ENCODE measurements around the gene E4F1. TPM values are rescaled to one million over a fixed set of nuclear protein-coding genes. Genes with fewer than 3 reads are reported as not detected.

Gene E4F1
- total RNA-seq, 1 experiment from 2014 or later, result 34.4 TPM

- no peak for TF ChIP-seq PRDM15 (CRISPR knock-in tag; IDR thresholded peaks at IDR 0.05)
These were observed 23.7 kb upstream of the E4F1 start (continued) for GRCh38 chr16:2199621-2200139.

GRCh38 chr16:2200313-2200712, 23.1 kb upstream of the E4F1 start:
- CTCF ChIA-PET, result interaction anchor here (0.9 kb wide), 1 partner anchor 15 kb away, joined by 3 read pairs; no protein-coding TSS in a partner anchor
- Mint-ChIP-seq H3K4me3 (no peak overlapping the region), H3K9me3 (no peaks in the 10 kb centered on the region), H3K4me1 (peaks cover 5% of the 10 kb centered on the region), H3K27me3 (ENCODE audit: low read depth) (peaks cover 56% of the 10 kb centered on the region), H3K27ac (no peak overlapping the region), H3K36me3 (no peaks in the 10 kb centered on the region)
- no peak for ATAC-seq
- no peak for DNase-seq (ENCODE audit: low spot score)
- POLR2A ChIA-PET, result interaction anchor here (1.1 kb wide), 1 partner anchor 10 kb away, joined by 4 read pairs; the partner anchor contains the start of gene BRICD5
- TF ChIP-seq ZNF532 (CRISPR knock-in tag; IDR thresholded peaks at IDR 0.05; ENCODE audit: borderline replicate concordance) (no peak), SMAD3 (CRISPR knock-in tag; IDR thresholded peaks at IDR 0.05; ENCODE audit: borderline replicate concordance) (no peak), USF2 (CRISPR knock-in tag; IDR thresholded peaks at IDR 0.05) (no peak), ARID4B (CRISPR knock-in tag; IDR thresholded peaks at IDR 0.05; ENCODE audit: borderline replicate concordance) (no peak), NR1H2 (CRISPR knock-in tag; IDR thresholded peaks at IDR 0.05) (no peak), TEAD4 (CRISPR knock-in tag; IDR thresholded peaks at IDR 0.05) (no peak), FOXJ3 (CRISPR knock-in tag; IDR thresholded peaks at IDR 0.05; ENCODE audit: borderline replicate concordance) (no peak), STAT6 (CRISPR knock-in tag; conservative IDR thresholded peaks at IDR 0.05; ENCODE audit: low read depth) (no peak), ZNF512 (CRISPR knock-in tag; IDR thresholded peaks at IDR 0.05; ENCODE audit: borderline replicate concordance) (no peak), SMAD4 (CRISPR knock-in tag; IDR thresholded peaks at IDR 0.05) (no peak), ERG (CRISPR knock-in tag; IDR thresholded peaks at IDR 0.05) (no peak)
